K562 (cell line): ENCODE measurements around the gene ABCD3. TPM values are rescaled to one million over a fixed set of nuclear protein-coding genes. Genes with fewer than 3 reads are reported as not detected.
"Not testable (repeated sequence)": the region's sequence is repeated elsewhere in the genome, so short reads cannot be mapped to it uniquely, and the experiment has no call there.

Experiments used
- ATAC-seq: fragments of 200-7000 bp; cut with Tn5 transposase; 3 replicates; pipeline ENCODE4 v1.9.1; 2020; ENCODE audit warnings: moderate library complexity
- BruUV-seq: library from RNA; stranded (reverse); fragments of 400-500 nt; replicated peaks from 2 replicates; lab custom pipeline; 2021; lab: Mats Ljungman, UMichigan
- CTCF ChIA-PET: fragments of 300-600 bp; formaldehyde crosslinking; extraction: SDS; loops from one replicate; lab custom pipeline; 2021; ENCODE audit warnings: low intra/inter-chr PET ratio; lab: Yijun Ruan, JAX
- POLR2A ChIA-PET: fragments of 300-600, 350-650 bp; sonication (Branson Sonifier 250); formaldehyde crosslinking; extraction: SDS; loops from one replicate; lab custom pipeline; 2021; ENCODE audit warnings: antibody characterized with exemption, inconsistent platforms; lab: Yijun Ruan, JAX
- DNase-seq, 4 experiments: peaks; one replicate each; pipeline versions ENCODE4 v3.0.0 to v3.0.0-alpha.2; 2011 to 2018; ENCODE audit warnings: low spot score in 3 of 4, mixed read lengths in 3 of 4; ENCODE audit errors: extremely low read depth in 1 of 4
- FAIRE-seq: peaks from 2 replicates; lab custom pipeline; 2011; peaks lifted over from hg19 to GRCh38; lab: Jason Lieb, UNC
- H2AFZ ChIP-seq: 2 replicates; pipeline ENCODE4 v1.6.0; 2011; ENCODE audit warnings: low read depth, low read length, control low read depth, inconsistent platforms
- H3K27ac ChIP-seq: fragments of 200-600 bp; 3 replicates; pipeline ENCODE4 v1.8.0; 2011; ENCODE audit warnings: low read depth, mild to moderate bottlenecking, control low read depth, inconsistent platforms, low read length, moderate library complexity, mixed read lengths; ENCODE audit errors: extremely low read depth
- H3K27me3 ChIP-seq, 2 experiments: fragments of 300-600 bp in 1 of 2; 2 replicates in 1 of 2; 3 replicates in 1 of 2; pipeline versions ENCODE4 v1.6.0 to v1.8.0; 2011; ENCODE audit warnings: inconsistent platforms in 2 of 2, low read length in 2 of 2, mild to moderate bottlenecking in 1 of 2, mixed read lengths in 1 of 2, moderate library complexity in 1 of 2; ENCODE audit not compliant: control insufficient read depth in 2 of 2, insufficient read depth in 2 of 2
- H3K36me3 ChIP-seq: fragments of 300-600 bp; 3 replicates; pipeline ENCODE4 v1.8.0; 2011; ENCODE audit warnings: mild to moderate bottlenecking, low read length, inconsistent platforms; ENCODE audit not compliant: control insufficient read depth, insufficient read depth
- H3K4me1 ChIP-seq, 2 experiments: fragments of 200-600 bp in 1 of 2; replicated peaks in 1 of 2; 2 replicates in 1 of 2; 3 replicates in 1 of 2; pipeline versions ENCODE4 v1.5.1 to v1.8.0; 2011; ENCODE audit warnings: inconsistent platforms in 2 of 2, low read length in 2 of 2, mild to moderate bottlenecking in 1 of 2, mixed read lengths in 1 of 2, moderate library complexity in 1 of 2; ENCODE audit not compliant: control insufficient read depth in 2 of 2, insufficient read depth in 2 of 2
- H3K4me2 ChIP-seq: 2 replicates; pipeline ENCODE4 v1.6.1; 2011; ENCODE audit warnings: low read length, control low read depth, inconsistent platforms, mixed read lengths; ENCODE audit not compliant: insufficient read depth
- H3K4me3 ChIP-seq: fragments of 200-600 bp; sonication (generic), shearing (Covaris generic); 2 replicates; pipeline ENCODE4 v1.5.1; 2016; ENCODE audit warnings: control low read depth, inconsistent platforms
- H3K79me2 ChIP-seq: fragments of 200-600 bp; 3 replicates; pipeline ENCODE4 v1.8.0; 2011; ENCODE audit warnings: low read length, inconsistent platforms; ENCODE audit not compliant: control insufficient read depth, insufficient read depth
- H3K9ac ChIP-seq, 2 experiments: 2 replicates each; pipeline versions ENCODE4 v1.6.0 to v1.6.1; 2011; ENCODE audit warnings: low read depth in 2 of 2, low read length in 2 of 2, control low read depth in 1 of 2, inconsistent platforms in 1 of 2, mild to moderate bottlenecking in 1 of 2, mixed read lengths in 1 of 2; ENCODE audit not compliant: insufficient read depth in 1 of 2
- H3K9me1 ChIP-seq: one replicate; pipeline ENCODE4 v1.6.0; 2011; ENCODE audit warnings: inconsistent platforms, mild to moderate bottlenecking, low read length, moderate library complexity; ENCODE audit not compliant: control insufficient read depth, insufficient read depth
- H3K9me3 ChIP-seq: replicated peaks from 2 replicates; pipeline ENCODE4 v1.5.1; 2011; ENCODE audit warnings: low read depth, low read length, inconsistent platforms; ENCODE audit not compliant: control insufficient read depth, insufficient read depth
- H4K20me1 ChIP-seq: replicated peaks from 2 replicates; pipeline ENCODE4 v1.6.1; 2011; ENCODE audit warnings: low read length, inconsistent platforms, mixed read lengths; ENCODE audit not compliant: control insufficient read depth, insufficient read depth
- WGBS: fragments of 100-300 bp; shearing (Covaris generic); methylation state at CpG from one replicate; pipeline ENCODE4 v1.1.6; 2016; ENCODE audit warnings: low coverage, mixed read lengths; ENCODE audit not compliant: insufficient coverage; ENCODE audit errors: missing lambda C conversion rate; 5-methylcytosine and 5-hydroxymethylcytosine counted together
- in situ Hi-C: fragments of 300-500 bp; cut with MboI; formaldehyde crosslinking; loops from 4 replicates; pipeline ENCODE4 v1.15.0; 2018; ENCODE audit warnings: inconsistent platforms, mixed read lengths
- intact Hi-C: fragments of 100-400 bp; cut with micrococcal nuclease; formaldehyde crosslinking; loops from 2 replicates; pipeline ENCODE4 v1.14.2; 2022
- polyA plus RNA-seq, 8 experiments: library from polyadenylated mRNA; depleted of rRNA in 4 of 8; stranded (reverse) in 5 of 8; unstranded in 3 of 8; fragments of >200 nt; fragmentation: Nextera tagmentation in 2 of 8; fragmentation: Illumina TruSeq in 1 of 8; extraction: Ambion mirVana in 2 of 8; extraction: Trizol in 1 of 8; gene quantifications; 2 replicates each; pipeline versions ENCODE4 v1.2.1 to v1.2.3, GENCODE V29; 2011 to 2014; ENCODE audit warnings: inconsistent platforms in 1 of 8, missing spikeins in 1 of 8
- total RNA-seq, 7 experiments: library from RNA; depleted of rRNA in 6 of 7; stranded (reverse); fragments of >200 nt in 6 of 7; fragmentation: Illumina TruSeq in 2 of 7; extraction: Trizol in 2 of 7; gene quantifications; 2 replicates each; pipeline versions ENCODE4 v1.2.1 to v1.2.3, GENCODE V29; 2011 to 2021; ENCODE audit warnings: low replicate concordance in 1 of 7

ABCD3 gene
- total and polyA plus RNA-seq, 9 of the 15 experiments (the other 6 are each of a cell fraction or from before 2014, with no cell fraction given), result 11.0 to 30.7 (median 15.5) TPM

DNA sequence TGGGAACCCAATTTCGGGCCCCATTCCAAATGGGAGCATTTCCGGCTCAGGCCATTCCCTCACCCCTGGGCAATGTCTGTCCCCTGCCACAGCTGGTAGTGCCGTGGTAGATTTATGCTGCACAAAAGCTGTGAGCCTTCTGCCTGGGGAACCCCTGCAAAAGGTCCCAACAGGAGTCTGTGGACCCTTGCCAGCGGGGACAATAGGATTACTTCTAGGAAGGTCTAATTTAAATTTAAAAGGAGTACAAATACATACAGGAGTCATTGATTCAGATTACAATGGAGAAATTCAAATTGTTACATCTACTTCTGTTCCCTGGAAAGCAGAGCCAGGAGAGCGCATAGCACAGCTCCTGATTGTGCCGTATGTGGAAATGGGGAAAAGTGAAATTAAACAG lies 28.0 kb downstream of the ABCD3 start:
- H3K4me2 ChIP-seq, H3K9me3 ChIP-seq, ATAC-seq, H4K20me1 ChIP-seq, CTCF ChIA-PET, H2AFZ ChIP-seq, in situ Hi-C loops, H3K27ac ChIP-seq, H3K9ac ChIP-seq, H3K4me1 ChIP-seq, H3K79me2 ChIP-seq, intact Hi-C loops, H3K9me1 ChIP-seq, DNase-seq, FAIRE-seq, H3K36me3 ChIP-seq, BruUV-seq, H3K27me3 ChIP-seq, POLR2A ChIA-PET, H3K4me3 ChIP-seq: not testable (repeated sequence)
- WGBS, result 69% methylated on average over 5 of the region's 6 CpGs

DNA sequence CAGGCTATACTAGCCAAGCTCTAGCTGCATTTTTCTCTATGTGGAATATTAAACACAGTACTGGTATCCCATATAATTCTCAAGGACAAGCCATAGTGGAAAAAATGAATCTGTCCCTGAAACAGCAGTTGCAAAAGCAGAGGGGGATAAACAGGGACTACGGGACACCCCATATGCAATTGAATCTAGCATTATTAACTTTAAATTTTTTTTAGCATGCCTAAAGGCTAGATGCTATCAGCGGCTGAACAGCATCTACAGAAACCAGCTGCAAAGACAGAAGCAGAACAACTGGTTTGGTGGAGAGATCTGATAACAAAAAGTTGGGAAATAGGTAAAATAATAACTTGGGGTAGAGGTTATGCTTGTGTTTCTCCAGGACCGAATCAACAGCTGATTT lies 30.6 kb downstream of the ABCD3 start:
- CTCF ChIA-PET, H3K9me1 ChIP-seq, H3K27me3 ChIP-seq, H3K27ac ChIP-seq, H3K4me2 ChIP-seq, H3K79me2 ChIP-seq, ATAC-seq, H3K9me3 ChIP-seq, H3K36me3 ChIP-seq, FAIRE-seq, H4K20me1 ChIP-seq, in situ Hi-C loops, H3K9ac ChIP-seq, DNase-seq, BruUV-seq, H3K4me3 ChIP-seq, H2AFZ ChIP-seq, POLR2A ChIA-PET, H3K4me1 ChIP-seq, intact Hi-C loops: not testable (repeated sequence)
- 74% methylated on average over 3 of the region's 3 CpGs for whole genome bisulfite sequencing
